Stimulated activated CD8-positive, alpha-beta memory T cell treated with anti-CD3 and anti-CD28 coated beads, Interleukin-15, amount 100 ng/mL, for 48 hours (primary cell): ENCODE results near the gene PRMT6.
"Not testable (repeated sequence)": the region's sequence is repeated elsewhere in the genome, so short reads cannot be mapped to it uniquely, and the experiment has no call there.

Experiments
- DNase-seq, 2 donors: peaks; one replicate each; pipeline ENCODE4 v3.0.0-alpha.2; 2020; ENCODE audit warnings: low read depth in 2 of 2

Gene PRMT6

DNA sequence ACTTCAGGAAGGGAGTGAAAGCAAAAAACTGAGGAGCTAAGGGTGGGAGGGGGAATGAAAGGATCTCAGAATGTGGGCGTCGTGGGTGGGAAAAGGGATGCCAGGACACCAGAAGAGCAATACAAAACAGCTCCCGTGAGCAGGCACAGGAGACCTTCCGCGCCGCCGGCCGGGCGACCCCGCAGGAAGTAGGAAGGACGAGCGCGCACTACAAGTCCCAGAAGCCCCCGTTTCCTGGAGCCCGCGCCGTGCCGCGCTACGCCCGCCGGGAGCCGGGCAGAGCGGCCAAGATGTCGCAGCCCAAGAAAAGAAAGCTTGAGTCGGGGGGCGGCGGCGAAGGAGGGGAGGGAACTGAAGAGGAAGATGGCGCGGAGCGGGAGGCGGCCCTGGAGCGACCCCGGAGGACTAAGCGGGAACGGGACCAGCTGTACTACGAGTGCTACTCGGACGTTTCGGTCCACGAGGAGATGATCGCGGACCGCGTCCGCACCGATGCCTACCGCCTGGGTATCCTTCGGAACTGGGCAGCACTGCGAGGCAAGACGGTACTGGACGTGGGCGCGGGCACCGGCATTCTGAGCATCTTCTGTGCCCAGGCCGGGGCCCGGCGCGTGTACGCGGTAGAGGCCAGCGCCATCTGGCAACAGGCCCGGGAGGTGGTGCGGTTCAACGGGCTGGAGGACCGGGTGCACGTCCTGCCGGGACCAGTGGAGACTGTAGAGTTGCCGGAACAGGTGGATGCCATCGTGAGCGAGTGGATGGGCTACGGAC lies at the start of gene PRMT6:
Gene PRMT6, plus strand, starts transcription at position 249 of the 771 bp plus-strand sequence. Its CDS starts 42 bp downstream, at position 291.
- DNase-seq: peak; percentile 69 to 76

DNA sequence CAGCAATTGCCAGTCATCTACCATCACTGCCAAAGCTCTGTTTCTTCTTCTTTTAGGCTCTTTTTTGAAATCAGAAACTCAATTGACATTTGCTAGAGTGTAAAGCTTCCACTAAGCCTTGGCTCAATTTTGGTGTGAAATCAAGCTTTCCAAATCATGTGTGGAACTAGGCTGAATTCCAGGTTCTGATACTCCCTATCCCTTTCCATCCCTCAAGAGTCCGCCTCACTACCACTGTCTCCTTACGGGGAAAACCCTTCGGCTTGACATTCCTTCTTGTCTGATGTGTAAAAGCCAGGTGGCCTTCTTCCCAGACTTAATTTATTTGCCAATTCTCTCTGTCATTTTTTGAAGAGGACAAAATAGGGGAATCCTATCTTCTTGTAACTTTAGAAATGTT lies 47.2 kb upstream of the PRMT6 start:
- no peak for DNase-seq

DNA sequence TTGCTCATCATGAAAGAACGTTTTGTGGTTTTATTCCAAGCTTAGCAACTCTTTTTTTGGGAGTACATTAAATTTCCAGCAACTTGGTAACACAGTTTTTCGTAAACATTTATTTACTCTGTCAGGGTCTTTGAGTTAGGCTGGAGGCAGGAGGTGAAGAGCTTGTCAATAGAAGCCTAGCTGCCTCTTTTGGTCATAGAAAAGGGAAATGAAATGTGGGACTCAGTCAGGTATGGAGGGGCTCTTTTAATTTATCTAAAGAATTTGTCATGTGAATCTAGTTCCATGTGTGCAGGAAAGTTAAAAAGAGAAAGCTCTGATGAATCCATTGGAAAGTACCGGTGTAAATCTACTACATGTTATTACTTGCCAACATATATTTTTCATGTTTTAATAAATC lies 45.9 kb upstream of the PRMT6 start:
- no peak for DNase-seq

DNA sequence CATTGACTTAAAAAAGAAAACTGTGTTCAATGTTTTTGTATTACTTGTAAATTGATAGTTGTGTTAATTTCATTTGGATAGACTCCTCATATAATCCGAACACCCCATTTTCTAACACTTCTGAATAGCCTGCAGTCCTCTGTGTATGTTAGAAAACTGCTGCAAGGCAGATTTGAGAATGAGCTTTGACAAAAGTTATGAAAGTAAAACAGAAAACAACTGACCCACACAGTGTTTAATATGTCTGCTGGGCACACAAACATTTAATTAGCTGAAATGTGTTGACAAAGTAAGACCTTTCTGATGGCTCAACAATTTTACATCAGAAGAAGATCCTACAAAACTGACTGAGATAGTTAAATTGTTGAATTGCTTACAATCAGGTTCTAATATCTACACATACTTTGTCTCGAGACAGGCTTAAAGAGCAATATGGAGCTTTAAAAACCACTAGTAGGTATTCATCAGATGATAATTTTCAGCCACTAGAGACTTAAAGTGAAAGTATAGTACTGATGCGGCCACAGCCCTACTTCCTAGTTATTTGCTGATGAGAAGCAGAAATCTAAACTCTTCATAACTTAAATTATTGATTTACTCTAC lies 40.0 kb upstream of the PRMT6 start:
- no peak for DNase-seq

DNA sequence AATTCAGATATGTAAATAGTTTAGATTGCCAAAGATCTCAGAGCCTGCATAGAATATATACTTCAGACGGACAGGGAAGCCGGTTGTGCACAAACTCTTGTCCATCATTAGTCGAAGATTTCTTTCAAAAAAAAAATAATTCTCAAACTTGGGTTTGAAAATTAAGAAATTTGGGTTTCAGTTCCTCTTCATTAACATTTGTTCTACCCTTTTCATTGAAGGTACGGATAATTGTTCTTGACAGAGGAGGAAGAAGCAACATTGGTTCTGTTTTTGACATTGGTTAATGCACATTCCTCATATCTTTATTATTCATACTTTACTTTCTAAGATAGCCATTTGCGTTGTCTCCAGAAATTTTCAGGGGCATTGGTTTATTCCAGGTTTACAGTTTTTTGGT lies 38.0 kb upstream of the PRMT6 start:
- DNase-seq: no peak

DNA sequence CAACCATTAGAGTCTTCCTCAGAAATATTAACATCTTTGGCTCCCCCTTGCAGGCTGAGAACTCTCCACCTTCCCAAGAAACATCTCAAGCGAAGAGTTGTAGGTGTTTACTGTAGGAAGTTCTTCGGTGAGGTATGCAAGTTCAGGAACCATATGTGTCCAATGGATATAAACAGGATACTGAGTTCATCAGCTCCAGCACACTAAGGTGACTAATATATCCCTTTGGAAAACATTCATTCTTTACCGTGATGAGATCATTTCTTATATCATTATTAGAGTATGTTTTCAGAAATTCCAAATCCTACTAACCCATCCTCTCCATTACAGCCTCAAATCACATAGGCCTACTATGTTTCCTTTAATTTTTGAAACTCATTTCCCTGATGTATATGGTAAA lies 37.3 kb upstream of the PRMT6 start:
- no peak for DNase-seq

DNA sequence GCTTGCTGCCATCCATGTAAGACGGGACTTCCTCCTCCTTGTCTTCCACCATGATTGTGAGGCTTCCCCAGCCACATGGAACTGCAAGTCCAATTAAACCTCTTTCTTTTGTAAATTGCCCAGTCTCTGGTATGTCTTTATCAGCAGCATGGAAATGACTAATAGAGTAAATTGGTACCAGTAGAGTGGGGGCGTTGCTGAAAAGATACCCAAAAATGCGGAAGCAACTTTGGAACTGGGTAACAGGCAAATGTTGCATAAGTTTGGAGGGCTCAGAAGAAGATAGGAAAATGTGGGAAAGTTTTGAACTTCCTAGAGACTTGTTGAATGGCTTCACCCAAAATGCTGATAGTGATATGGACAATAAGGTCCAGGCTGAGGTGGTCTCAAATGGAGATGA lies 17.6 kb upstream of the PRMT6 start:
- DNase-seq: not testable (repeated sequence)

DNA sequence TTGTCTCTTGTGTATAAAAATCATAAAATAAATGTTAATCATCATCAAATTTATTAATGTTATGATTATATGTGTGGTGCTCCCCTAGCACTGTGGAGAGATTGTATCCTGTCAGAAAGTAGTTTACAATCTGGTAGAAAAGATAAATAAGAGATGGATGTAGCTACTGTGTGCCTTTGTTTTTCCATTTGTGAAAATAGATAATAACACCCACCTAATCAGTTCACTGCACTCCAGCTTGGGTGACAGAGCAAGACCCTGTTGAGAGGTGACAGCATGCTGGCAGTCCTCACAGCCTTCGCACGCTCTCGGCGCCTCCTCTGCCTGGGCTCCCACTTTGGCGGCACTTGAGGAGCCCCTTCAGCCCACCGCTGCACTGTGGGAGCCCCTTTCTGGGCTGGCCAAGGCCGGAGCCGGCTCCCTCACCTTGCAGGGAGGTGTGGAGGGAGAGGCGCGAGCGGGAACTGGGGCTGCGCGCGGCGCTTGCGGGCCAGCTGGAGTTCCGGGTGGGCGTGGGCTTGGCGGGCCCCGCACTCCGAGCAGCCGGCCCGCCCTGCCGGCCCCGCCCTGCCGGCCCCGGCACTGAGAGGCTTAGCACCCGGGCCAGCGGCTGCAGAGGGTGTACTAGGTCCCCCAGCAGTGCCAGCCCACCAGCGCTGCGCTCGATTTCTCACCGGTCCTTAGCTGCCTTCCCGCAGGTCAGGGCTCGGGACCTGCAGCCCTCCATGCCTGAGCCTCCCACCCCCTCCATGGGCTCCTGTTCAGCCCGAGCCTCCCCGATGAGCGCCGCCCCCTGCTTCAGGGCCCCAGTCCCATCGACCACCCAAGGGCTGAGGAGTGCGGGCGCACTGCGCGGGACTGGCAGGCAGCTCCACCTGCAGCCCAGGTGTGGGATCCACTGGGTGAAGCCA lies 11.9 kb upstream of the PRMT6 start:
- DNase-seq: not testable (repeated sequence)

DNA sequence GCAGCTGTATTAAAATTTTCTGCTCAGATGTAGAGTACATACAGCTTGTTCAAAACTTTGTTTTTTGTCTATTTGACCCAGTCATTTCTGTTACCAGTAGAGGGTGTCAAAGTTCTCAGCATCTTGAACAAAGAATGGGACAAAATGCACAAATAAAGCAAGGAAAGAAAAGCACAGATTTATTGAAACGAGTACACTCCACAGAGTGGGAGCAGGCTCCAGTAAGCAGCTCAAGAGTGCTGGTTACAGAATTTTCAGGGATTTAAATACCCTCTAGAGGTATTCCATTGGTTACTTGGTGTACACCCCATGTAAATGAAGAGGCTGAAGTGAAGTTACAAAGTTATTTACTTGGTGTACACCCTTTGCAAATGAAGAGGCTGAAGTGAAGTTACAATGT lies 8.9 kb upstream of the PRMT6 start:
- no peak for DNase-seq

DNA sequence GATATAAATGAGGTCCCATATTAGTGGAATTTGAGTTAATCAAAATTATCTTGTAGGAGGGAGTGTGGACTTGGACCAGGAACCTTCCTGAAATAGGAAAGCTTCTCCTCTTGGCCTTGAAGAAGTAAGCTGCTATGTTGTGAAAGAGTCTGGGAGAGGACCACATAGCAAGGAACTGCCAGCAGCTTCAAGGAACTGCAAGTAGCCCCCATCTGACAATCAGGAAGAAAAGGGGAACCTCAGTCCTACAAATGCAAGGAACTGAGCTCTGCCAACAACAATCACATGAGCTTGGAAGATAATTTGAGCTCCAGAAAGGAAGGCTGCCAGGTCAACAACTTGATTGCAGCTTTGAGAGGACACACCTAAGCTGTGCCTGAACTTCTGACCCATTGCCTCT lies 8.2 kb upstream of the PRMT6 start:
- no peak for DNase-seq

DNA sequence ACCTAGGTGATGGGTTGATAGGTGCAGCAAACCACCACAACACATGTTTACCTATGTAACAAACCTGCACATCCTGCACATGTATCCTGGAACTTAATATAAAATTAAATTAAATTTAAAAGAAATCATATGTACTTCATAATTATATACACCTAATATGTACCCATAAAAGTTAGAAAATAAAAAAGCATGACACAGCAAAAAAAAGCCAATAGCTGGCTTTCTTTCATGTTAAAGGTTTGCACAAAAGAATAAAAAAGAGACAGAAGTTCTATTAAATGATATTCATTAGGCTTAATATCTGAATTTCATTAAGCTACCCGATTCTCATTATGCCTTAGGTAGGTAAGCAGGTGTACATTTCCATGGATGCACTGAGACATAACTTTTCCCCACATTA lies 5.2 kb upstream of the PRMT6 start:
- no peak for DNase-seq

DNA sequence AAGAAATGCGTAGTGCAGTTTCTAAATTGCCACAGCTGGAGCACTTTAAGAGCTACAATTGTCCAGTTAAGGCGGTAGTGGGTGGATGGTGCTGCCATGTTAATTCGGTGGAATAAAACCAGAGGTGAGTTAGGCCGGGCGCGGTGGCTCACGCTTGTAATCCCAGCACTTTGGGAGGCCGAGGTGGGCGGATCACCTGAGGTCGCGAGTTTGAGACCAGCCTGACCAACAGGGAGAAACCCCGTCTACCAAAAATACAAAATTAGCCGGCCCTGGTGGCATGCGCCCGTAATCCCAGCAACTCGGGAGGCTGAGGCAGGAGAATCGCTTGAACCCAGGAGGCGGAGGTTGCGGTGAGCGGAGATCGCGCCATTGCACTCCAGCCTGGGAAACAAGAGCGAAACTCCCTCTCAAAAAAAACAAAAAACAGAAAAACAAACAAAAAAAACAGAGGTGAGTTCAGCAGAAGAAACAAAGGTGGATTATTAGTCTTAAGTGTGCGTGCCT lies 502 bp upstream of the PRMT6 start:
- DNase-seq: not testable (repeated sequence)

DNA sequence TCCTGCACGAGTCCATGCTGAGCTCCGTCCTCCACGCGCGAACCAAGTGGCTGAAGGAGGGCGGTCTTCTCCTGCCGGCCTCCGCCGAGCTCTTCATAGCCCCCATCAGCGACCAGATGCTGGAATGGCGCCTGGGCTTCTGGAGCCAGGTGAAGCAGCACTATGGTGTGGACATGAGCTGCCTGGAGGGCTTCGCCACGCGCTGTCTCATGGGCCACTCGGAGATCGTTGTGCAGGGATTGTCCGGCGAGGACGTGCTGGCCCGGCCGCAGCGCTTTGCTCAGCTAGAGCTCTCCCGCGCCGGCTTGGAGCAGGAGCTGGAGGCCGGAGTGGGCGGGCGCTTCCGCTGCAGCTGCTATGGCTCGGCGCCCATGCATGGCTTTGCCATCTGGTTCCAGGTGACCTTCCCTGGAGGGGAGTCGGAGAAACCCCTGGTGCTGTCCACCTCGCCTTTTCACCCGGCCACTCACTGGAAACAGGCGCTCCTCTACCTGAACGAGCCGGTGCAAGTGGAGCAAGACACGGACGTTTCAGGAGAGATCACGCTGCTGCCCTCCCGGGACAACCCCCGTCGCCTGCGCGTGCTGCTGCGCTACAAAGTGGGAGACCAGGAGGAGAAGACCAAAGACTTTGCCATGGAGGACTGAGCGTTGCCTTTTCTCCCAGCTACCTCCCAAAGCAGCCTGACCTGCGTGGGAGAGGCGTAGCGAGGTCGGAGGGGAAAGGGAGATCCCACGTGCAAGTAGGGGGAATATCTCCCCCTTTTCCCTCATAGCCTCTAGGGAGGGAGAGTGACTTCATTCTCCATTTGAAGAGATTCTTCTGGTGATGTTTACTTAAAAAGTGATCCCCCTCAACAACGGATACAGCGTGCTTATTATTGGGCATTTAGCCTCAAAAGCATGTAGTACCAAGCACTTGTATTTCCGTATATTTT lies 991 bp downstream of the PRMT6 start:
- DNase-seq: peak; percentile 32 to 42

DNA sequence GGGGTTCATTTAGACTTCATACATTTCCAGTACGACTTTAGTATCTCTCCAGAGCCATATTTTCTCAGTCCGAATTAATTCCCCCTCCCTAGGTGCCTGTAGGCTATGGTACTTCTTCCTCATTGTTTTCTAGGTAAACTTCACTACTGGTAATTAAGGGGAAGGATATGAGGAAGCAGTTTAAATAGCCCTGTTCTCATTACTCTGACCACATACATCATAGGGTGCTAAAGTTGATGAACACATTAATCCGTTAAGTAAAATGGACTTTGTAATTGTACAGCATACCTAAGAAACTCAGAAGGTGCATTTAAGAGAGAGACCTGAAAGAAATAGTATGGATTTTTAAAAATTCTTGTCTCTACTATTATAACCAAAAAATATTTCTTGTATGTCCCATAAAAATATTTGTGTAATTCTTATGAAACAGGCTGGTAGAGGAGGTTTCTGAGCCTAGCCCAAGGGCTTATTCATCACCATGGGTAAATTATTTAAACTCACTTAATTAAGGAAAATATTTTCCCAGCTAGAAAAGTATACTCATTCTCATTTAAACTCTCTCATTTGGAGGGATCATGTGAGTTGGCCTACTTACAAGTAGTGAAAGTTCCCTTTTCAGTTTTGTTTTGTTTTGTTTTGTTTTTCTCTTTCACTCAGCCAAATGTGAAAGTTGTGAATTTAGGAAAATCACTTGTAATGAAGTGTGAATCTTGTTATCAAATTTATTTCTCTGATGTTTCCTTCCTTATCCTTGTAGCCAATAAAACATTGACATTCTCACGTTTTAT lies 2.0 kb downstream of the PRMT6 start:
- DNase-seq: no peak

DNA sequence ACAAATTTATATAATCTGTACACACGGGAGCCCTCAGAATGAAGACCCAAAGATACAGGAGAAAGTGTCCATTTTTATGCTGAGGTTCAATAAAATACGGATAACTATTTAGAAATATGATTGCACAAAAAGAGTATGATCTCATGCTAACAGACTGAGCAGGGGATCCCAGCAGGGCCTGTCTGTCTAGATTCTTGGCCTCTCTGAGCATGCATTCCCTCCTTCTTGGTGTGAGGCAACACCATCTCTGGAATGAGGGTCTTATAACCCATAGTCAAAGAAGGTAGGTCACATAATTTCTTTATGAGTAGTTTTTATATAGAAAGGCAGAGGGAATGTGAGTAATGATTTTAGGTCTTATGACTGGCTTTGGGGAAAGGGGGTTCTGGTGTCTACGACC lies 5.4 kb downstream of the PRMT6 start:
- DNase-seq: no peak

DNA sequence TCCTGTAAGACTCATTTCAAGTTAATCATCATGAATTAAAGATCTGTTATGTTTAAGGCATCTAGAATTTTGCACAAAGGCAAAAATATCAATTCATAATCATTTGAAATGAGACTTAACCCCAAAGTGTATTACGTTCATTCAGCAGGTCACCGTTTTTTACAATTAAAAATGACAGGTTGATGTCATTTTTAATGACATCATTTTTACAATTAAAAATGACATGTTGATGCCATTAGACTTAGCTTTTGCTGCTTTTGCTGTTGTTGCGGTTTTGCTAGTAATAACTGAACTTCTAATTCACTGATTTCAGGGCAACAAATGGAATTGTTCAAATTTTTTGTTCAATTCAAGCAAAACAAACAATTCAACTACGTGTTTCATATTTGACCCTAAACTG lies 17.0 kb downstream of the PRMT6 start:
- no peak for DNase-seq

DNA sequence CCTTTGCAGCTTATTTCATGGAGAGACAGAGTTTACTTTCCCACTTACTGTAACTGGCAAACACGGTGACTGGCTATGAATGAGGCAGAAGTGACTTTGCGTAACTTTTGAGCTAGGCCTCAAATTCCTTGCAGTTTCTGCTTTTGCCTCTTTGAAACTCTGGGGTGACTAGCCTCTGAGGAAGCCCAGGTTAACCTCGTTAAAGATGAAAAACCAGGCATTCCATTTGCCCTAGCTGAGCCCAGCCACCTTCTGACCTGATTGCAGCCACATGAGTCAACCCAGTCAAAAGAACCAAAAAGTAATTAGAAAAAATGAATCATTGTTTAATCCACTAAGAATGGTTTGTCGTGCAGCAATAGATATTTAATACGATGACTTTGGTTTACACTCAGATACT lies 20.4 kb downstream of the PRMT6 start:
- no peak for DNase-seq

DNA sequence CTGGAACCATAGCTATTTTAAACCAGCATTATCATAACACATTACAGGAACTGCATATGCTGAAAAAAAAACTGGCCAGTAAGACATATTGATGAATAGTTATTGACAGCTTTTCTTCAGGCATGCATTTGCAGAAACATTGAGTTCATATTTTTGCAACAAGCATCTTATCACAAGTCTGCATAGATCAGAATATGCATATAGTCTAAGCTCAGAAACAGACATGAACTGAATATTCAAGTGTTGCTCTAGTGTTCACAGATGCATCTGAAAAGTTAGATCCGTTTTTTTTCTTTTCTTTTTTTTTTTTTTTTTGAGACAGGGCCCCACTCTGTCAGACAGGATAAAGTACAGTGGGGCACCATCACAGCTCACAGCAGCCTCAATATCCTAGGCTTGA lies 22.8 kb downstream of the PRMT6 start:
- DNase-seq: no peak

DNA sequence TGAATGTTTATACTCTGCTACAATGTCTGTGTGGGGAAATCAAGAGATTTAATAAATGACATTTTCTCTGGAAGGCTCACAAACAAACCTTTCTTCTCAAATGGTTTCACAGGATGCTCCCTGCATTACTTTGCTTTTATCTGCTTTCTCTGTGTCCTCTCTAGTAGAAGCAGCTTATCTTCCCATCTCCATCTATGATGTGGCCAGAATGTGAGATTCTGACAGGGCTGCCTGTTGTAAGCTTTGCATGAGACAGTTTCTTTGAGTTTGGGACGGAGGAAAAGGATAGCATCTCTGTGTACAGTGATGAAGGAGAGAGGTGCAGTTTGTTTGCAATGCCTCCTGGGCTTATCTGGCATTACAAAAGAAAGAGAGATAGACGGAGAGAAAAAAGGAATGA lies 24.6 kb downstream of the PRMT6 start:
- no peak for DNase-seq

DNA sequence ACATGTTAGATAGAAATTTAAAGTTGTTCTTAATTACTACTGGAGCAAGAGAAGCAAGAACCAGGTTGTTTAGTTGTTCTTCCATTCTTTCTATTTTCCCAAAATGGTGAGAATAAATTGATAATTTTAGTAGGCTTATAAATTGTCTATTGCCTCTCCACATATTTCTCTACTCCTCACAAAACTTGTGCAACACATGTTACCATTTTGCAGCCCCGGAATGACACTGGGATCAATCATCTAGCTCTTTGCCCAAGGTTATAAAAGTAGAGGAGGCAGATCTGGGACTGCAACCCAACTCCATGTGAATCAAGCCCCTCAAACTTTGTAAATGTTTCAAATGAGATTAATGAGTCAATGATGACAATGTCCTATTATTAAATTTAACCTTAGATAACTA lies 34.9 kb downstream of the PRMT6 start:
- DNase-seq: no peak
